ENCODE data around the gene LIX1L. TPM values are rescaled to one million over a fixed set of nuclear protein-coding genes. Genes with fewer than 3 reads are reported as not detected.
A peak's percentile ranks its signal among the peaks of the same experiment; 100 is the strongest.

LIX1L gene
- total RNA-seq, 1 donor from 2014 or later: 13.6 TPM

- peaks cover 39% of the 10 kb centered on the region for H3K4me1 ChIP-seq
- peak overlapping the region; percentile 89 for H3K27ac Mint-ChIP-seq
- H4K20me1 ChIP-seq (ENCODE audit: low read depth): peaks cover 35% of the 10 kb centered on the region
- no peak for DNase-seq (ENCODE audit: low spot score)
- H3K79me2 ChIP-seq (ENCODE audit: low read depth): peaks cover 22% of the 10 kb centered on the region
- peaks cover 60% of the 10 kb centered on the region for H3K4me1 Mint-ChIP-seq
- H3K36me3 Mint-ChIP-seq: peaks cover 36% of the 10 kb centered on the region
- H3K9me3 ChIP-seq (ENCODE audit: low read depth): no peaks in the 10 kb centered on the region
- peaks cover 17% of the 10 kb centered on the region for H3K36me3 ChIP-seq
- H3K4me3 Mint-ChIP-seq: peak overlapping the region; percentile 98
- no peak overlapping the region for H3K9ac ChIP-seq
- TF ChIP-seq CTCF (IDR thresholded peaks at IDR 0.05): no peak
- peak overlapping the region; percentile 85 for H3K4me3 ChIP-seq
- H3K27me3 Mint-ChIP-seq (ENCODE audit: insufficient read depth, low read depth): peaks cover 8% of the 10 kb centered on the region
- H3K27ac ChIP-seq: no peak overlapping the region
- no peak overlapping the region for H2AFZ ChIP-seq (replicated peaks)
- H3K9me3 Mint-ChIP-seq: peaks cover 2% of the 10 kb centered on the region
- H3F3A ChIP-seq (ENCODE audit: low read depth): peaks cover 22% of the 10 kb centered on the region
- H3K4me2 ChIP-seq: peak overlapping the region; percentile 72
- H3K27me3 ChIP-seq: peaks cover 19% of the 10 kb centered on the region
Measured at GRCh38 chr1:145997718-145998023, 39.9 kb upstream of the LIX1L start.

GRCh38 chr1:145997016-145997717 lies 39.4 kb upstream of the LIX1L start:
- Histone ChIP-seq H3K4me3 (peak overlapping the region; percentile 85), H4K20me1 (ENCODE audit: low read depth) (peaks cover 40% of the 10 kb centered on the region), H3K36me3 (peaks cover 17% of the 10 kb centered on the region), H3K4me1 (peaks cover 44% of the 10 kb centered on the region), H3K4me2 (peak overlapping the region; percentile 72), H3F3A (ENCODE audit: low read depth) (peaks cover 27% of the 10 kb centered on the region), H2AFZ (replicated peaks) (peak overlapping the region; percentile 35), H3K27ac (no peak overlapping the region), H3K27me3 (peaks cover 19% of the 10 kb centered on the region), H3K9me3 (ENCODE audit: low read depth) (no peaks in the 10 kb centered on the region), H3K79me2 (ENCODE audit: low read depth) (peaks cover 22% of the 10 kb centered on the region), H3K9ac (no peak overlapping the region)
- H3K4me3 Mint-ChIP-seq: peak overlapping the region; percentile 98
- TF ChIP-seq EZH2phosphoT487 (IDR thresholded peaks at IDR 0.05): no peak
- TF ChIP-seq EZH2 (IDR thresholded peaks at IDR 0.05): no peak
- no peak for TF ChIP-seq CTCF (IDR thresholded peaks at IDR 0.05)
- H3K4me1 Mint-ChIP-seq: peaks cover 64% of the 10 kb centered on the region
- peaks cover 2% of the 10 kb centered on the region for H3K9me3 Mint-ChIP-seq
- H3K36me3 Mint-ChIP-seq: peaks cover 39% of the 10 kb centered on the region
- H3K27me3 Mint-ChIP-seq (ENCODE audit: insufficient read depth, low read depth): peaks cover 8% of the 10 kb centered on the region
- peak overlapping the region; percentile 89 for H3K27ac Mint-ChIP-seq
- DNase-seq (ENCODE audit: low spot score): no peak

GRCh38 chr1:145996433-145997015 lies 38.7 kb upstream of the LIX1L start, which contains the start of gene TXNIP:
Gene TXNIP, minus strand, starts transcription at chr1:145996579. Its CDS starts 313 bp downstream, at chr1:145996266.
- H3K9me3 Mint-ChIP-seq: peaks cover 2% of the 10 kb centered on the region
- no peaks in the 10 kb centered on the region for H3K9me3 ChIP-seq (ENCODE audit: low read depth)
- peaks cover 22% of the 10 kb centered on the region for H3K79me2 ChIP-seq (ENCODE audit: low read depth)
- peak within 1 kb of the TSS; percentile 85 for H3K4me3 ChIP-seq
- H3K4me3 Mint-ChIP-seq: peak within 1 kb of the TSS; percentile 98
- H3F3A ChIP-seq (ENCODE audit: low read depth): peaks cover 34% of the 10 kb centered on the region
- H3K4me1 ChIP-seq: peaks cover 44% of the 10 kb centered on the region
- peaks cover 68% of the 10 kb centered on the region for H3K4me1 Mint-ChIP-seq
- peaks cover 19% of the 10 kb centered on the region for H3K27me3 ChIP-seq
- TF ChIP-seq CTCF (IDR thresholded peaks at IDR 0.05): no peak
- TF ChIP-seq EZH2 (IDR thresholded peaks at IDR 0.05): no peak
- TF ChIP-seq EZH2phosphoT487 (IDR thresholded peaks at IDR 0.05): no peak
- H3K9ac ChIP-seq: peak within 1 kb of the TSS; percentile 70
- peak within 1 kb of the TSS; percentile 89 for H3K27ac Mint-ChIP-seq
- peaks cover 41% of the 10 kb centered on the region for H3K36me3 Mint-ChIP-seq
- peak within 1 kb of the TSS; percentile 35 for H2AFZ ChIP-seq (replicated peaks)
- H3K27me3 Mint-ChIP-seq (ENCODE audit: insufficient read depth, low read depth): peaks cover 8% of the 10 kb centered on the region
- no peak within 1 kb of the TSS for H3K27ac ChIP-seq
- peak; percentile 98 for DNase-seq (ENCODE audit: low spot score)
- peaks cover 17% of the 10 kb centered on the region for H3K36me3 ChIP-seq
- H4K20me1 ChIP-seq (ENCODE audit: low read depth): peaks cover 46% of the 10 kb centered on the region
- H3K4me2 ChIP-seq: peak within 1 kb of the TSS; percentile 94
